Endodermal cell (in vitro differentiated cells): Measurements from ENCODE around the gene SRGAP1. TPM values are rescaled to one million over a fixed set of nuclear protein-coding genes. Genes with fewer than 3 reads are reported as not detected.
"Not testable (repeated sequence)": the region's sequence is repeated elsewhere in the genome, so short reads cannot be mapped to it uniquely, and the experiment has no call there.

ENCODE experiments used
- DNase-seq: peaks from one replicate; pipeline ENCODE4 v3.0.0-alpha.2; 2017
- H3K27ac ChIP-seq: 2 replicates; pipeline ENCODE4 v1.5.1; 2013; ENCODE audit warnings: mild to moderate bottlenecking, low read depth, low read length, moderate library complexity
- H3K27me3 ChIP-seq: 2 replicates; pipeline ENCODE4 v1.6.1; 2013; ENCODE audit warnings: mild to moderate bottlenecking, low read length, moderate library complexity; ENCODE audit not compliant: insufficient read depth, control insufficient read depth, poor library complexity, severe bottlenecking
- H3K36me3 ChIP-seq: 2 replicates; pipeline ENCODE4 v1.7.0; 2013; ENCODE audit warnings: mild to moderate bottlenecking, low read length, moderate library complexity; ENCODE audit not compliant: control insufficient read depth, insufficient read depth
- H3K4me1 ChIP-seq: one replicate; pipeline ENCODE4 v1.7.0; 2013; ENCODE audit warnings: low read length; ENCODE audit not compliant: control insufficient read depth, insufficient read depth
- H3K4me3 ChIP-seq: 2 replicates; pipeline ENCODE4 v1.5.1; 2013; ENCODE audit warnings: mild to moderate bottlenecking, low read length, moderate library complexity
- H3K9ac ChIP-seq: 2 replicates; pipeline ENCODE4 v1.6.1; 2013; ENCODE audit warnings: mild to moderate bottlenecking, low read length, moderate library complexity; ENCODE audit not compliant: poor library complexity, severe bottlenecking; ENCODE audit errors: extremely low read depth
- H3K9me3 ChIP-seq: 2 replicates; pipeline ENCODE4 v1.6.1; 2013; ENCODE audit warnings: mild to moderate bottlenecking, low read length, moderate library complexity; ENCODE audit not compliant: control insufficient read depth
- H3K27ac Mint-ChIP-seq: 2 replicates; pipeline ENCODE4 v1.8.0; 2020; ENCODE audit warnings: mixed read lengths
- H3K27me3 Mint-ChIP-seq: 2 replicates; pipeline ENCODE4 v1.8.0; 2021; ENCODE audit warnings: mild to moderate bottlenecking, mixed read lengths; ENCODE audit not compliant: insufficient read depth
- H3K36me3 Mint-ChIP-seq: 2 replicates; pipeline ENCODE4 v1.8.0; 2020; ENCODE audit warnings: low read depth, mixed read lengths
- H3K4me1 Mint-ChIP-seq: 2 replicates; pipeline ENCODE4 v1.8.0; 2020; ENCODE audit warnings: mixed read lengths
- H3K4me3 Mint-ChIP-seq: 2 replicates; pipeline ENCODE4 v1.8.0; 2020; ENCODE audit warnings: mild to moderate bottlenecking, moderate library complexity, mixed read lengths
- H3K9me3 Mint-ChIP-seq: 2 replicates; pipeline ENCODE4 v1.8.0; 2020; ENCODE audit warnings: mild to moderate bottlenecking, mixed read lengths
- WGBS, 2 experiments: methylation state at CpG; one replicate each; pipeline versions ENCODE4 v1.1.5 to v1.1.7; 2013; ENCODE audit warnings: missing lambda C conversion rate in 2 of 2, mixed read lengths in 1 of 2; ENCODE audit not compliant: insufficient coverage in 1 of 2, insufficient read length in 1 of 2; 5-methylcytosine and 5-hydroxymethylcytosine counted together
- total RNA-seq, 2 donors: library from RNA; stranded (reverse); fragmentation: NEBNext Ultra II Directional in 1 of 2; extraction: Animal tissue kit (Norgen Biotek cat#: 25700) in 1 of 2; gene quantifications; 2 replicates in 1 of 2; 3 replicates in 1 of 2; pipeline ENCODE4 v1.2.1, GENCODE V29; 2021
- TF ChIP-seq, protein P1 (sequence below): fragments of 200-600 bp; sonication (generic); conservative IDR thresholded peaks from 2 replicates; pipeline ENCODE4 v1.5.0; 2021; ENCODE audit warnings: antibody characterized with exemption, mild to moderate bottlenecking

SRGAP1 gene
- total RNA-seq, 2 donors from 2014 or later = 10.6 to 13.4 TPM

GRCh38 chr12:63838411-63838810, 6.1 kb upstream of the SRGAP1 start:
- no peak overlapping the region for H3K4me3 ChIP-seq
- Mint-ChIP-seq H3K9me3 (no peaks in the 10 kb centered on the region), H3K36me3 (no peaks in the 10 kb centered on the region), H3K27ac (no peak overlapping the region), H3K27me3 (peaks cover 4% of the 10 kb centered on the region), H3K4me3 (no peak overlapping the region), H3K4me1 (no peaks in the 10 kb centered on the region)
- no peaks in the 10 kb centered on the region for H3K27me3 ChIP-seq
- no peak overlapping the region for H3K9ac ChIP-seq
- no peak for DNase-seq
- H3K36me3 ChIP-seq = no peaks in the 10 kb centered on the region
- no peaks in the 10 kb centered on the region for H3K4me1 ChIP-seq
- WGBS, 2 experiments = 93 to 95% methylated on average over 8 to 9 of the region's 9 CpGs
- TF ChIP-seq, protein P1, sequence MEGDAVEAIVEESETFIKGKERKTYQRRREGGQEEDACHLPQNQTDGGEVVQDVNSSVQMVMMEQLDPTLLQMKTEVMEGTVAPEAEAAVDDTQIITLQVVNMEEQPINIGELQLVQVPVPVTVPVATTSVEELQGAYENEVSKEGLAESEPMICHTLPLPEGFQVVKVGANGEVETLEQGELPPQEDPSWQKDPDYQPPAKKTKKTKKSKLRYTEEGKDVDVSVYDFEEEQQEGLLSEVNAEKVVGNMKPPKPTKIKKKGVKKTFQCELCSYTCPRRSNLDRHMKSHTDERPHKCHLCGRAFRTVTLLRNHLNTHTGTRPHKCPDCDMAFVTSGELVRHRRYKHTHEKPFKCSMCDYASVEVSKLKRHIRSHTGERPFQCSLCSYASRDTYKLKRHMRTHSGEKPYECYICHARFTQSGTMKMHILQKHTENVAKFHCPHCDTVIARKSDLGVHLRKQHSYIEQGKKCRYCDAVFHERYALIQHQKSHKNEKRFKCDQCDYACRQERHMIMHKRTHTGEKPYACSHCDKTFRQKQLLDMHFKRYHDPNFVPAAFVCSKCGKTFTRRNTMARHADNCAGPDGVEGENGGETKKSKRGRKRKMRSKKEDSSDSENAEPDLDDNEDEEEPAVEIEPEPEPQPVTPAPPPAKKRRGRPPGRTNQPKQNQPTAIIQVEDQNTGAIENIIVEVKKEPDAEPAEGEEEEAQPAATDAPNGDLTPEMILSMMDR = no peak
- no peaks in the 10 kb centered on the region for H3K9me3 ChIP-seq
- no peak overlapping the region for H3K27ac ChIP-seq

DNA sequence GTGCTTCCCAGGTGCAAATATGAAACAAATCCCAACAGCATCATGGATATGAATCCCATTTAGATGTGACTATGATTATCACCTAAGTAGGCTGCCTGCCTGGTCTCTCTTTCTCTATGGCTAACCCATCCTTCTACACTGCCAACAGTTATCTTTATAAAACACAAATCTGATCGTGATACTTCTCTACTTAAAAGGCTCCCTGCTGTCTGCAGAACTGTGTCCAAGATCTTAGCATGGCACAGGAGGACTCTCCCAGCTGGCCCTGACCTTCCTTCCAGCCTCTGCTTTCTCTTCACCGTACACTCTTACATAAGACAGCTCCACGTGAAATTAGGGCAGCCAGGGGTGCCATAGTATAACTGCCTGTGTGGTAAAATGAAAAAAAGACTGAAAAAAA, 3.5 kb upstream of the SRGAP1 start:
- Histone ChIP-seq H3K9ac (no peak overlapping the region), H3K4me3 (no peak overlapping the region), H3K4me1 (no peaks in the 10 kb centered on the region), H3K27ac (no peak overlapping the region), H3K9me3 (no peaks in the 10 kb centered on the region), H3K27me3 (no peaks in the 10 kb centered on the region), H3K36me3 (no peaks in the 10 kb centered on the region)
- TF ChIP-seq, protein P1 = no peak
- no peak overlapping the region for H3K27ac Mint-ChIP-seq
- H3K4me3 Mint-ChIP-seq = no peak overlapping the region
- DNase-seq = no peak
- H3K9me3 Mint-ChIP-seq = no peaks in the 10 kb centered on the region
- H3K27me3 Mint-ChIP-seq = peaks cover 4% of the 10 kb centered on the region
- peaks cover 4% of the 10 kb centered on the region for H3K4me1 Mint-ChIP-seq
- H3K36me3 Mint-ChIP-seq = no peaks in the 10 kb centered on the region
- WGBS, 2 experiments = 86 to 100% methylated on average over 1 of the region's 3 CpGs

GRCh38 chr12:63841571-63841970, 2.9 kb upstream of the SRGAP1 start:
- Mint-ChIP-seq H3K4me1 (peaks cover 10% of the 10 kb centered on the region), H3K27me3 (peaks cover 4% of the 10 kb centered on the region), H3K4me3 (no peak overlapping the region), H3K9me3 (no peaks in the 10 kb centered on the region), H3K36me3 (no peaks in the 10 kb centered on the region), H3K27ac (no peak overlapping the region)
- H3K27me3 ChIP-seq = no peaks in the 10 kb centered on the region
- H3K4me3 ChIP-seq = no peak overlapping the region
- H3K9me3 ChIP-seq = no peaks in the 10 kb centered on the region
- H3K36me3 ChIP-seq = no peaks in the 10 kb centered on the region
- H3K9ac ChIP-seq = no peak overlapping the region
- TF ChIP-seq, protein P1 = no peak
- no peak for DNase-seq
- no peaks in the 10 kb centered on the region for H3K4me1 ChIP-seq
- 93 to 100% methylated on average over 3 to 4 of the region's 4 CpGs for WGBS, 2 experiments
- H3K27ac ChIP-seq = no peak overlapping the region

DNA sequence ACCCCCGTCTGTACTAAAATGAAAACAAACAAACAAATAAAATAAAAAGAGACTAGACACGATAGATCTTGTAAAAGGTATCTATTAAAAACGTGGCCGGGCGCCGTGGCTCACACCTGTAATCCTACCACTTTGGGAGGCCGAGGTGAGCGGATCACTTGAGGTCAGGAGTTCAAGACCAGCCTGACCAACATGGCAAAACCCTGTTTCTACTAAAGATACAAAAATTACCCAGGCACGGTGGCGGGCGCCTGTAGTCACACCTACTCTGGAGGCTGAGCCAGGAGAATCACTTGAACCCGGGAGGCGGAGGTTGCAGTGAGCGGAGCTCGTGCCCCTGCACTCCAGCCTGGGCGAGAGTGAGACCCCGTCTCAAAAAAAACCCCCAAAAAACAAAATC, 1.8 kb upstream of the SRGAP1 start:
- H3K4me1 Mint-ChIP-seq = peaks cover 11% of the 10 kb centered on the region
- not testable (repeated sequence) for H3K9me3 Mint-ChIP-seq, DNase-seq, H3K27ac ChIP-seq, H3K4me1 ChIP-seq, H3K27me3 ChIP-seq, H3K9me3 ChIP-seq, H3K9ac ChIP-seq, H3K36me3 Mint-ChIP-seq, H3K36me3 ChIP-seq, H3K27ac Mint-ChIP-seq, H3K27me3 Mint-ChIP-seq, H3K4me3 ChIP-seq
- 87 to 97% methylated on average over 11 to 17 of the region's 17 CpGs for WGBS, 2 experiments
- peak overlapping the region; percentile 91 for H3K4me3 Mint-ChIP-seq
